KOPT-K1 (cell line): Measurements from ENCODE around the gene LARP4.
"Not testable (repeated sequence)": the region's sequence is repeated elsewhere in the genome, so short reads cannot be mapped to it uniquely, and the experiment has no call there.

ENCODE experiments used
- H3K27ac ChIP-seq: fragments of 200-600 bp; sonication (generic); 2 replicates; pipeline ENCODE4 v1.5.1; 2016; ENCODE audit warnings: antibody characterized with exemption, mild to moderate bottlenecking, low read depth, low read length; ENCODE audit not compliant: poor library complexity, severe bottlenecking
- H3K36me3 ChIP-seq: fragments of 200-600 bp; sonication (generic); 2 replicates; pipeline ENCODE4 v1.5.1; 2017; ENCODE audit warnings: antibody characterized with exemption, mild to moderate bottlenecking, low read length, moderate library complexity; ENCODE audit not compliant: insufficient read depth
- H3K9me3 ChIP-seq: fragments of 200-600 bp; sonication (generic); 2 replicates; pipeline ENCODE4 v1.5.1; 2017; ENCODE audit warnings: antibody characterized with exemption, low read length, mild to moderate bottlenecking; ENCODE audit not compliant: insufficient read depth, poor library complexity, severe bottlenecking

The LARP4 gene

GRCh38 chr12:50520416-50521207 is 119.9 kb downstream of the LARP4 start:
- Histone ChIP-seq H3K9me3 (peaks cover 6% of the 10 kb centered on the region), H3K36me3 (no peaks in the 10 kb centered on the region; the same call in 1 of the 2 replicates), H3K27ac (no peak overlapping the region)

- H3K27ac ChIP-seq, H3K9me3 ChIP-seq, H3K36me3 ChIP-seq: not testable (repeated sequence)
These were observed 121.1 kb downstream of the LARP4 start for GRCh38 chr12:50521781-50522180.

GRCh38 chr12:50523772-50524171 is 123.1 kb downstream of the LARP4 start:
- Histone ChIP-seq H3K27ac (no peak overlapping the region), H3K36me3 (peaks cover 5% of the 10 kb centered on the region)

GRCh38 chr12:50524621-50525020 is 123.9 kb downstream of the LARP4 start:
- H3K9me3 ChIP-seq: peaks cover 6% of the 10 kb centered on the region
- H3K27ac ChIP-seq: no peak overlapping the region

More at GRCh38 chr12:50523772-50524171, 123.1 kb downstream of the LARP4 start:
- H3K9me3 ChIP-seq: peaks cover 6% of the 10 kb centered on the region

GRCh38 chr12:50525422-50525821 is 124.7 kb downstream of the LARP4 start:
- peaks cover 5% of the 10 kb centered on the region for H3K36me3 ChIP-seq
- H3K9me3 ChIP-seq: peaks cover 6% of the 10 kb centered on the region
- H3K27ac ChIP-seq: no peak overlapping the region

More at GRCh38 chr12:50524621-50525020, 123.9 kb downstream of the LARP4 start:
- H3K36me3 ChIP-seq: peaks cover 5% of the 10 kb centered on the region

GRCh38 chr12:50527359-50527726 is 126.7 kb downstream of the LARP4 start:
- Histone ChIP-seq H3K36me3 (peaks cover 10% of the 10 kb centered on the region), H3K27ac (no peak overlapping the region), H3K9me3 (peaks cover 6% of the 10 kb centered on the region)

- Histone ChIP-seq H3K9me3 (no peaks in the 10 kb centered on the region), H3K27ac (no peak overlapping the region), H3K36me3 (peaks cover 10% of the 10 kb centered on the region)
These were observed 128.1 kb downstream of the LARP4 start for GRCh38 chr12:50528800-50529199.

- Histone ChIP-seq H3K27ac (no peak overlapping the region), H3K36me3 (peaks cover 10% of the 10 kb centered on the region), H3K9me3 (no peaks in the 10 kb centered on the region)
These were observed 128.7 kb downstream of the LARP4 start for GRCh38 chr12:50529345-50529744.
